Measurements from ENCODE around the gene VAMP2. TPM values are rescaled to one million over a fixed set of nuclear protein-coding genes. Genes with fewer than 3 reads are reported as not detected.

The VAMP2 gene
- total and polyA plus RNA-seq, 9 of the 15 experiments (the other 6 are each of a cell fraction or from before 2014, with no cell fraction given) = 2.3 to 31.8 (median 6.0) TPM

- H3K27me3 ChIP-seq (ENCODE audit: control insufficient read depth in 2 of 2, insufficient read depth in 2 of 2, low read length in 2 of 2) = no peaks in the 10 kb centered on the region
- peak; percentile 71 for FAIRE-seq
- peak within 1 kb of the TSS; percentile 54 for H3K4me3 ChIP-seq
- peak within 1 kb of the TSS; percentile 88 for H3K4me2 ChIP-seq (ENCODE audit: insufficient read depth, low read length)
- 4% methylated on average over 47 of the region's 56 CpGs for WGBS (ENCODE audit: insufficient coverage, low coverage, missing lambda C conversion rate)
- peak within 1 kb of the TSS; percentile 78 for H3K27ac ChIP-seq (ENCODE audit: extremely low read depth, low read depth, low read length)
- peaks cover 23 to 42% of the 10 kb centered on the region in 2 experiments; a peak in 4 of 5 replicates for H3K4me1 ChIP-seq (replicated peaks in 1 of 2; ENCODE audit: control insufficient read depth in 2 of 2, insufficient read depth in 2 of 2, low read length in 2 of 2)
- TSS peak; percentile 70 for BruUV-seq (replicated peaks)
- peak; percentile 82 for ATAC-seq
- DNase-seq (ENCODE audit: extremely low read depth in 1 of 4, low spot score in 3 of 4) = peak; percentile 72 to 93 (median 76)
- H3K36me3 ChIP-seq (ENCODE audit: control insufficient read depth, insufficient read depth, low read length) = no peaks in the 10 kb centered on the region
- CTCF ChIA-PET (ENCODE audit: low intra/inter-chr PET ratio) = no interaction called here
- no peaks in the 10 kb centered on the region for H3K9me1 ChIP-seq (ENCODE audit: control insufficient read depth, insufficient read depth, low read length)
- POLR2A ChIA-PET = no interaction called here
- peaks cover 10% of the 10 kb centered on the region for H3K79me2 ChIP-seq (ENCODE audit: control insufficient read depth, insufficient read depth, low read length)
- in situ Hi-C loops (cut with MboI) = no loop called here
- peak within 1 kb of the TSS; percentile 93 for H2AFZ ChIP-seq (ENCODE audit: low read depth, low read length)
- H4K20me1 ChIP-seq (replicated peaks; ENCODE audit: control insufficient read depth, insufficient read depth, low read length) = no peaks in the 10 kb centered on the region; the same call in 1 of the 2 replicates
- H3K9me3 ChIP-seq (replicated peaks; ENCODE audit: control insufficient read depth, insufficient read depth, low read depth, low read length) = no peaks in the 10 kb centered on the region
- intact Hi-C loops (cut with micrococcal nuclease) = no loop called here
- peak within 1 kb of the TSS; percentile 75 to 95 for H3K9ac ChIP-seq (ENCODE audit: insufficient read depth in 1 of 2, low read depth in 2 of 2, low read length in 2 of 2)
- TF ChIP-seq SRSF7 (optimal IDR thresholded peaks at IDR 0.05; ENCODE audit: low read depth, low read length) (no peak), YY1 (IDR thresholded peaks at IDR 0.05; ENCODE audit: borderline replicate concordance in 1 of 3, control insufficient read depth in 1 of 3, extremely low read depth in 1 of 3, insufficient read depth in 3 of 3, insufficient read length in 1 of 3, insufficient replicate concordance in 2 of 3, low read depth in 1 of 3, low read length in 2 of 3) (peak in 1 of 3 experiments; percentile 14), ZZZ3 (IDR thresholded peaks at IDR 0.05) (no peak), ETS2 (tag; IDR thresholded peaks at IDR 0.05; ENCODE audit: borderline replicate concordance, poor library complexity, severe bottlenecking) (no peak), ZNF395 (CRISPR knock-in tag; IDR thresholded peaks at IDR 0.05) (no peak), TGIF2 (CRISPR knock-in tag; IDR thresholded peaks at IDR 0.05) (no peak), EP300 (IDR thresholded peaks at IDR 0.05; ENCODE audit: low read length) (no peak), MIER1 (IDR thresholded peaks at IDR 0.05; ENCODE audit: low read depth) (no peak), ZNF280A (IDR thresholded peaks at IDR 0.05; ENCODE audit: low read depth, partially characterized antibody) (no peak)
- TF ChIP-seq, protein P1, sequence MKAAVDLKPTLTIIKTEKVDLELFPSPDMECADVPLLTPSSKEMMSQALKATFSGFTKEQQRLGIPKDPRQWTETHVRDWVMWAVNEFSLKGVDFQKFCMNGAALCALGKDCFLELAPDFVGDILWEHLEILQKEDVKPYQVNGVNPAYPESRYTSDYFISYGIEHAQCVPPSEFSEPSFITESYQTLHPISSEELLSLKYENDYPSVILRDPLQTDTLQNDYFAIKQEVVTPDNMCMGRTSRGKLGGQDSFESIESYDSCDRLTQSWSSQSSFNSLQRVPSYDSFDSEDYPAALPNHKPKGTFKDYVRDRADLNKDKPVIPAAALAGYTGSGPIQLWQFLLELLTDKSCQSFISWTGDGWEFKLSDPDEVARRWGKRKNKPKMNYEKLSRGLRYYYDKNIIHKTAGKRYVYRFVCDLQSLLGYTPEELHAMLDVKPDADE (conservative IDR thresholded peaks at IDR 0.05; ENCODE audit: control insufficient read depth, low read depth, low read length) = 0 out of 2 replicates have a peak, but pooled peaks have one; percentile 29
These were observed 13.6 kb upstream of the VAMP2 start, which contains the start of gene TMEM107 for GRCh38 chr17:8176197-8176940. Gene TMEM107, minus strand, starts transcription at chr17:8176380. Its CDS starts 94 bp downstream, at chr17:8176286.
